ENCODE results near the gene LAMTOR3.

DNA sequence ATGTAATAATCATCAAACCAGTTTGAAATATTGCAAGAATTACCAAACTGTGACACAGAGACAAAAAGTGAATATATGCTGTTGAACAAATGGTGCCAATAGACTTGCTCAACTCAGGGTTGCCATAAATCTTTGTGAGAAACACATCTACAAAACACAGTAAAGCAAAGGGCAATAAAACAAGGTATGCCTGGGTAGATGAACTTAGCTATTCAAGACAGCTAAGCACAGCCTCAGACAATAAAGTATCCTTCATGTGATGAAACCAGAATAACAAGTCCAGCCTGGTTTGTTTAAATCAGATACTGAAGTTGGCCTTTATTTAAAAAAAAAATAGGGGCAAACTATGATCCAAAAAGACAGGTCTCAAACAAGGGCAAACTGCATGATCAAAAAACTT, 19.2 kb downstream of the LAMTOR3 start:
- TF ChIP-seq POLR2A (IDR thresholded peaks at IDR 0.05), result no peak
- TF ChIP-seq, protein P1, sequence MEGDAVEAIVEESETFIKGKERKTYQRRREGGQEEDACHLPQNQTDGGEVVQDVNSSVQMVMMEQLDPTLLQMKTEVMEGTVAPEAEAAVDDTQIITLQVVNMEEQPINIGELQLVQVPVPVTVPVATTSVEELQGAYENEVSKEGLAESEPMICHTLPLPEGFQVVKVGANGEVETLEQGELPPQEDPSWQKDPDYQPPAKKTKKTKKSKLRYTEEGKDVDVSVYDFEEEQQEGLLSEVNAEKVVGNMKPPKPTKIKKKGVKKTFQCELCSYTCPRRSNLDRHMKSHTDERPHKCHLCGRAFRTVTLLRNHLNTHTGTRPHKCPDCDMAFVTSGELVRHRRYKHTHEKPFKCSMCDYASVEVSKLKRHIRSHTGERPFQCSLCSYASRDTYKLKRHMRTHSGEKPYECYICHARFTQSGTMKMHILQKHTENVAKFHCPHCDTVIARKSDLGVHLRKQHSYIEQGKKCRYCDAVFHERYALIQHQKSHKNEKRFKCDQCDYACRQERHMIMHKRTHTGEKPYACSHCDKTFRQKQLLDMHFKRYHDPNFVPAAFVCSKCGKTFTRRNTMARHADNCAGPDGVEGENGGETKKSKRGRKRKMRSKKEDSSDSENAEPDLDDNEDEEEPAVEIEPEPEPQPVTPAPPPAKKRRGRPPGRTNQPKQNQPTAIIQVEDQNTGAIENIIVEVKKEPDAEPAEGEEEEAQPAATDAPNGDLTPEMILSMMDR (IDR thresholded peaks at IDR 0.05), result no peak

Measured in body of pancreas (tissue), 4 donors.